Mesenchymal stem cell (in vitro differentiated cells and primary cell): ENCODE measurements around the gene FKBP8.

Experiments used
- DNase-seq: peaks from one replicate; pipeline ENCODE4 v3.0.0-alpha.2; 2013
- H2AFZ ChIP-seq: one replicate; pipeline ENCODE4 v1.6.1; 2013; ENCODE audit warnings: low read depth, mild to moderate bottlenecking, control low read depth, inconsistent platforms, low read length, moderate library complexity
- H2AK5ac ChIP-seq: 2 replicates; pipeline ENCODE4 v1.6.1; 2013; ENCODE audit warnings: low read length, moderate library complexity, mild to moderate bottlenecking, inconsistent platforms; ENCODE audit not compliant: severe bottlenecking
- H2BK120ac ChIP-seq: one replicate; pipeline ENCODE4 v1.6.1; 2013; ENCODE audit warnings: low read depth, mild to moderate bottlenecking, inconsistent platforms, low read length, moderate library complexity
- H2BK12ac ChIP-seq, 2 experiments: one replicate each; pipeline ENCODE4 v1.6.1; 2013; ENCODE audit warnings: inconsistent platforms in 2 of 2, low read length in 2 of 2, mild to moderate bottlenecking in 2 of 2, moderate library complexity in 2 of 2, control low read depth in 1 of 2
- H2BK15ac ChIP-seq: one replicate; pipeline ENCODE4 v1.6.1; 2013; ENCODE audit warnings: mild to moderate bottlenecking, low read depth, inconsistent platforms; ENCODE audit not compliant: poor library complexity, severe bottlenecking
- H2BK5ac ChIP-seq: 2 replicates; pipeline ENCODE4 v1.6.1; 2013; ENCODE audit warnings: low read depth, mild to moderate bottlenecking, low read length, control low read depth, inconsistent platforms; ENCODE audit not compliant: poor library complexity, severe bottlenecking
- H3K14ac ChIP-seq, 2 experiments: one replicate each; pipeline ENCODE4 v1.6.1; 2013; ENCODE audit warnings: inconsistent platforms in 2 of 2, low read length in 2 of 2, control low read depth in 1 of 2, mild to moderate bottlenecking in 1 of 2, moderate library complexity in 1 of 2
- H3K18ac ChIP-seq, 2 experiments: one replicate each; pipeline ENCODE4 v1.6.1; 2013; ENCODE audit warnings: inconsistent platforms in 2 of 2, low read length in 2 of 2, control low read depth in 1 of 2, low read depth in 1 of 2, mild to moderate bottlenecking in 1 of 2
- H3K23ac ChIP-seq, 2 experiments: one replicate each; pipeline ENCODE4 v1.6.1; 2013; ENCODE audit warnings: inconsistent platforms in 2 of 2, low read length in 2 of 2, mild to moderate bottlenecking in 2 of 2, moderate library complexity in 2 of 2, control low read depth in 1 of 2
- H3K27ac ChIP-seq: 2 replicates; pipeline ENCODE4 v1.5.1; 2013; ENCODE audit warnings: mild to moderate bottlenecking, moderate library complexity, low read length, control low read depth, inconsistent platforms; ENCODE audit not compliant: poor library complexity, severe bottlenecking
- H3K27me3 ChIP-seq, 2 experiments: 2 replicates each; pipeline versions ENCODE4 v1.6.1 to v1.7.0; 2013; ENCODE audit warnings: low read length in 2 of 2, mild to moderate bottlenecking in 2 of 2, moderate library complexity in 2 of 2, control low read depth in 1 of 2, inconsistent platforms in 1 of 2; ENCODE audit not compliant: control insufficient read depth in 1 of 2, insufficient read depth in 1 of 2
- H3K36me3 ChIP-seq, 2 experiments: 2 replicates each; pipeline versions ENCODE4 v1.6.1 to v1.7.0; 2013; ENCODE audit warnings: low read length in 2 of 2, control low read depth in 1 of 2, inconsistent platforms in 1 of 2, low read depth in 1 of 2, mild to moderate bottlenecking in 1 of 2; ENCODE audit not compliant: insufficient read depth in 2 of 2, control insufficient read depth in 1 of 2
- H3K4ac ChIP-seq, 2 experiments: one replicate each; pipeline ENCODE4 v1.6.1; 2013; ENCODE audit warnings: inconsistent platforms in 2 of 2, low read length in 2 of 2, mild to moderate bottlenecking in 2 of 2, moderate library complexity in 2 of 2, control low read depth in 1 of 2, low read depth in 1 of 2
- H3K4me1 ChIP-seq: 2 replicates; pipeline ENCODE4 v1.6.1; 2013; ENCODE audit warnings: low read depth, low read length, control low read depth; ENCODE audit not compliant: control insufficient read depth, insufficient read depth
- H3K4me2 ChIP-seq: 2 replicates; pipeline ENCODE4 v1.6.1; 2013; ENCODE audit warnings: low read length, mild to moderate bottlenecking, inconsistent platforms; ENCODE audit not compliant: poor library complexity, severe bottlenecking
- H3K4me3 ChIP-seq, 2 experiments: 2 replicates each; pipeline versions ENCODE4 v1.5.1 to v1.7.0; 2013; ENCODE audit warnings: low read length in 2 of 2, mild to moderate bottlenecking in 2 of 2, control low read depth in 1 of 2, low read depth in 1 of 2; ENCODE audit not compliant: insufficient read depth in 1 of 2
- H3K79me1 ChIP-seq: replicated peaks from 2 replicates; pipeline ENCODE4 v1.6.1; 2013; ENCODE audit warnings: mild to moderate bottlenecking, control low read depth, low read length, inconsistent platforms; ENCODE audit not compliant: poor library complexity, severe bottlenecking
- H3K9ac ChIP-seq: 2 replicates; pipeline ENCODE4 v1.7.0; 2013; ENCODE audit warnings: mild to moderate bottlenecking, low read length, moderate library complexity
- H3K9me3 ChIP-seq: 2 replicates; pipeline ENCODE4 v1.7.0; 2013; ENCODE audit warnings: mild to moderate bottlenecking, low read length; ENCODE audit not compliant: control insufficient read depth
- H4K8ac ChIP-seq: one replicate; pipeline ENCODE4 v1.6.1; 2013; ENCODE audit warnings: inconsistent platforms, mild to moderate bottlenecking, low read length, moderate library complexity
- H4K91ac ChIP-seq: one replicate; pipeline ENCODE4 v1.6.1; 2013; ENCODE audit warnings: mild to moderate bottlenecking, low read length, inconsistent platforms
- WGBS: methylation state at CpG from one replicate; pipeline ENCODE4 v1.1.7; 2013; ENCODE audit warnings: mixed read lengths; 5-methylcytosine and 5-hydroxymethylcytosine counted together

The FKBP8 gene

GRCh38 chr19:18496167-18496979 is 47.0 kb downstream of the FKBP8 start:
- H3K4ac ChIP-seq: peak overlapping the region; percentile 1 to 30
- peak overlapping the region; percentile 34 to 52 for H2BK12ac ChIP-seq
- no peak overlapping the region for H2AFZ ChIP-seq
- H4K91ac ChIP-seq: peak overlapping the region; percentile 79
- H3K9ac ChIP-seq: no peak overlapping the region
- 71% methylated on average over 10 of the region's 11 CpGs for WGBS
- no peak overlapping the region for H2AK5ac ChIP-seq
- H2BK5ac ChIP-seq: no peak overlapping the region
- peak; percentile 95 for DNase-seq
- H4K8ac ChIP-seq: peak overlapping the region; percentile 57
- no peak overlapping the region for H2BK15ac ChIP-seq
- peak overlapping the region in 1 of 2 experiments; percentile 15 for H3K14ac ChIP-seq
- no peaks in the 10 kb centered on the region for H3K9me3 ChIP-seq
- peaks cover 26% of the 10 kb centered on the region for H3K79me1 ChIP-seq
- H3K27me3 ChIP-seq: no peaks in the 10 kb centered on the region
- peak overlapping the region in 1 of 2 experiments; percentile 53 for H3K23ac ChIP-seq
- peaks cover 37% of the 10 kb centered on the region for H3K4me1 ChIP-seq
- H3K4me3 ChIP-seq: no peak overlapping the region
- peak overlapping the region; percentile 3 to 79 for H3K18ac ChIP-seq
- H3K4me2 ChIP-seq: peak overlapping the region; percentile 27
- H3K27ac ChIP-seq: peak overlapping the region; percentile 8
- peaks cover 0 to 12% of the 10 kb centered on the region in 2 experiments for H3K36me3 ChIP-seq
- peak overlapping the region; percentile 27 for H2BK120ac ChIP-seq

- H3K27ac ChIP-seq: no peak overlapping the region
- no peaks in the 10 kb centered on the region for H3K27me3 ChIP-seq
- no peak overlapping the region for H2BK120ac ChIP-seq
- no peaks in the 10 kb centered on the region for H3K9me3 ChIP-seq
- peak overlapping the region; percentile 60 for H3K9ac ChIP-seq
- peak overlapping the region; percentile 4 for H2BK15ac ChIP-seq
- peak overlapping the region; percentile 57 for H4K8ac ChIP-seq
- H3K79me1 ChIP-seq: peaks cover 32% of the 10 kb centered on the region
- peaks cover 33% of the 10 kb centered on the region for H3K4me1 ChIP-seq
- H4K91ac ChIP-seq: peak overlapping the region; percentile 40
- H2AK5ac ChIP-seq: peak overlapping the region; percentile 11
- H2BK12ac ChIP-seq: peak overlapping the region in 1 of 2 experiments; percentile 1
- H3K14ac ChIP-seq: peak overlapping the region in 1 of 2 experiments; percentile 86
- no peak overlapping the region for H3K4me3 ChIP-seq
- peak overlapping the region in 1 of 2 experiments; percentile 1 for H3K4ac ChIP-seq
- H3K36me3 ChIP-seq: peaks cover 0 to 14% of the 10 kb centered on the region in 2 experiments
- H3K4me2 ChIP-seq: no peak overlapping the region
- H2AFZ ChIP-seq: no peak overlapping the region
- H3K18ac ChIP-seq: peak overlapping the region; percentile 3 to 79
- no peak overlapping the region for H2BK5ac ChIP-seq
- 77% methylated on average over 13 of the region's 14 CpGs for WGBS
- H3K23ac ChIP-seq: peak overlapping the region in 1 of 2 experiments; percentile 51
- no peak for DNase-seq
These were observed 48.0 kb downstream of the FKBP8 start for GRCh38 chr19:18495204-18495911.

- H2AK5ac ChIP-seq: no peak overlapping the region
- H3K4me1 ChIP-seq: peaks cover 40% of the 10 kb centered on the region
- H3K9ac ChIP-seq: peak overlapping the region; percentile 60
- no peak overlapping the region for H4K8ac ChIP-seq
- no peaks in the 10 kb centered on the region for H3K27me3 ChIP-seq
- H2AFZ ChIP-seq: no peak overlapping the region
- H3K4me3 ChIP-seq: peak overlapping the region in 1 of 2 experiments; percentile 19
- H2BK5ac ChIP-seq: no peak overlapping the region
- H2BK12ac ChIP-seq: no peak overlapping the region
- H3K36me3 ChIP-seq: peaks cover 0 to 19% of the 10 kb centered on the region in 2 experiments
- H3K79me1 ChIP-seq: peaks cover 39% of the 10 kb centered on the region
- peak; percentile 70 for DNase-seq
- no peak overlapping the region for H3K14ac ChIP-seq
- 82% methylated on average over 6 of the region's 7 CpGs for whole genome bisulfite sequencing
- no peak overlapping the region for H3K18ac ChIP-seq
- no peak overlapping the region for H3K4ac ChIP-seq
- H3K9me3 ChIP-seq: no peaks in the 10 kb centered on the region
- H2BK120ac ChIP-seq: no peak overlapping the region
- no peak overlapping the region for H3K4me2 ChIP-seq
- H3K23ac ChIP-seq: no peak overlapping the region
- no peak overlapping the region for H2BK15ac ChIP-seq
- H4K91ac ChIP-seq: no peak overlapping the region
- H3K27ac ChIP-seq: no peak overlapping the region
These were observed 49.1 kb downstream of the FKBP8 start for GRCh38 chr19:18494267-18494607.
